H1 (cell line): ENCODE results near the gene EPX. TPM values are rescaled to one million over a fixed set of nuclear protein-coding genes. Genes with fewer than 3 reads are reported as not detected.

Experiments
- CTCF ChIA-PET: fragments of 300-600 bp; sonication (Branson Sonifier 250); formaldehyde crosslinking; loops from one replicate; lab custom pipeline; 2021; ENCODE audit not compliant: partially characterized antibody; lab: Charles Lee
- POLR2A ChIA-PET: fragments of 300-600 bp; sonication (Branson Sonifier 250); formaldehyde crosslinking; loops from one replicate; lab custom pipeline; 2021; ENCODE audit warnings: inconsistent platforms; ENCODE audit not compliant: partially characterized antibody; lab: Charles Lee
- DNase-seq, 2 experiments: peaks; one replicate each; pipeline versions ENCODE4 v3.0.0 to v3.0.0-alpha.2; 2010 to 2022; ENCODE audit warnings: low spot score in 2 of 2, low read depth in 1 of 2, mixed read lengths in 1 of 2
- FAIRE-seq: peaks from 2 replicates; lab custom pipeline; 2011; peaks lifted over from hg19 to GRCh38; lab: Jason Lieb, UNC
- H2AFZ ChIP-seq: 2 replicates; pipeline ENCODE4 v1.8.1; 2012; ENCODE audit warnings: low read length, inconsistent platforms
- H2AK5ac ChIP-seq: 2 replicates; pipeline ENCODE4 v1.6.1; 2013; ENCODE audit warnings: low read depth, low read length
- H2BK120ac ChIP-seq: replicated peaks from 2 replicates; pipeline ENCODE3; 2013; ENCODE audit warnings: low read depth, low read length, inconsistent platforms
- H2BK12ac ChIP-seq: 2 replicates; pipeline ENCODE4 v1.6.1; 2013; ENCODE audit warnings: low read depth, low read length
- H2BK15ac ChIP-seq: 2 replicates; pipeline ENCODE4 v1.6.1; 2013; ENCODE audit warnings: low read length
- H2BK20ac ChIP-seq: 2 replicates; pipeline ENCODE4 v1.6.1; 2013; ENCODE audit warnings: low read length
- H2BK5ac ChIP-seq: 2 replicates; pipeline ENCODE4 v1.6.1; 2013; ENCODE audit warnings: low read depth, low read length
- H3K14ac ChIP-seq: 2 replicates; pipeline ENCODE4 v1.6.1; 2013; ENCODE audit warnings: inconsistent platforms; ENCODE audit not compliant: insufficient read length
- H3K18ac ChIP-seq: 2 replicates; pipeline ENCODE4 v1.6.1; 2013; ENCODE audit warnings: low read length; ENCODE audit errors: extremely low read depth
- H3K23ac ChIP-seq: 2 replicates; pipeline ENCODE4 v1.6.1; 2013; ENCODE audit warnings: inconsistent platforms; ENCODE audit not compliant: insufficient read length
- H3K23me2 ChIP-seq: 2 replicates; pipeline ENCODE4 v1.6.1; 2013; ENCODE audit warnings: low read depth, low read length
- H3K27ac ChIP-seq: 2 replicates; pipeline ENCODE4 v1.6.1; 2011; ENCODE audit warnings: low read depth, low read length, inconsistent platforms
- H3K27me3 ChIP-seq, 4 experiments: replicated peaks in 1 of 4; 1 replicate in 1 of 4; 2 replicates in 3 of 4; pipeline versions ENCODE4 v1.6.1 to v1.8.1; 2011 to 2013; ENCODE audit warnings: low read length in 3 of 4, mild to moderate bottlenecking in 3 of 4, inconsistent platforms in 2 of 4, mixed read lengths in 2 of 4, moderate library complexity in 1 of 4; ENCODE audit not compliant: control insufficient read depth in 3 of 4, insufficient read depth in 3 of 4; ENCODE audit errors: extremely low read depth in 1 of 4
- H3K36me3 ChIP-seq, 4 experiments: 2 replicates each; pipeline versions ENCODE4 v1.6.1 to v1.8.1; 2011 to 2013; ENCODE audit warnings: mild to moderate bottlenecking in 4 of 4, low read length in 3 of 4, moderate library complexity in 2 of 4, control low read depth in 1 of 4, inconsistent platforms in 1 of 4; ENCODE audit not compliant: insufficient read depth in 4 of 4, control insufficient read depth in 2 of 4
- H3K4ac ChIP-seq: replicated peaks from 2 replicates; pipeline ENCODE3; 2013; ENCODE audit warnings: low read length, low read depth, mixed read lengths, inconsistent platforms; ENCODE audit not compliant: insufficient read length
- H3K4me1 ChIP-seq, 4 experiments: replicated peaks in 1 of 4; 1 replicate in 1 of 4; 2 replicates in 3 of 4; pipeline versions ENCODE4 v1.6.1 to v1.8.1; 2011 to 2013; ENCODE audit warnings: low read length in 3 of 4, inconsistent platforms in 2 of 4, mixed read lengths in 1 of 4; ENCODE audit not compliant: insufficient read depth in 4 of 4, control insufficient read depth in 3 of 4
- H3K4me2 ChIP-seq, 2 experiments: 2 replicates each; pipeline versions ENCODE4 v1.6.1 to v1.8.1; 2011 to 2013; ENCODE audit warnings: low read depth in 2 of 2, low read length in 2 of 2, control low read depth in 1 of 2, inconsistent platforms in 1 of 2, mild to moderate bottlenecking in 1 of 2; ENCODE audit not compliant: insufficient read depth in 1 of 2
- H3K4me3 ChIP-seq, 4 experiments: fragments of 200-600, 300-600 bp in 1 of 4; sonication (generic), shearing (Covaris generic), sonication (Bioruptor Twin) in 1 of 4; 2 replicates each; pipeline versions ENCODE4 v1.5.1 to v1.8.1; 2011 to 2016; ENCODE audit warnings: low read length in 4 of 4, low read depth in 3 of 4, control low read depth in 2 of 4, inconsistent platforms in 2 of 4, mild to moderate bottlenecking in 2 of 4, mixed read lengths in 1 of 4, moderate library complexity in 1 of 4; ENCODE audit not compliant: insufficient read depth in 2 of 4; ENCODE audit errors: extremely low read depth in 1 of 4
- H3K56ac ChIP-seq: replicated peaks from 2 replicates; pipeline ENCODE3; 2013; ENCODE audit warnings: low read depth, mild to moderate bottlenecking, mixed read lengths, low read length, inconsistent platforms; ENCODE audit not compliant: insufficient read length
- H3K79me1 ChIP-seq: 2 replicates; pipeline ENCODE4 v1.6.1; 2013; ENCODE audit warnings: low read depth, low read length, control low read depth
- H3K79me2 ChIP-seq, 2 experiments: 2 replicates each; pipeline versions ENCODE4 v1.6.1 to v1.8.1; 2012 to 2013; ENCODE audit warnings: low read length in 2 of 2, mild to moderate bottlenecking in 2 of 2, inconsistent platforms in 1 of 2; ENCODE audit not compliant: insufficient read depth in 2 of 2, control insufficient read depth in 1 of 2
- H3K9ac ChIP-seq, 4 experiments: replicated peaks in 1 of 4; 1 replicate in 1 of 4; 2 replicates in 3 of 4; pipeline versions ENCODE4 v1.6.1 to v1.8.1; 2011 to 2013; ENCODE audit warnings: low read depth in 3 of 4, low read length in 3 of 4, control low read depth in 2 of 4, mild to moderate bottlenecking in 2 of 4, moderate library complexity in 2 of 4, inconsistent platforms in 1 of 4; ENCODE audit errors: extremely low read depth in 1 of 4
- H3K9me3 ChIP-seq, 2 experiments: 2 replicates each; pipeline versions ENCODE4 v1.6.1 to v1.8.1; 2012 to 2013; ENCODE audit warnings: mild to moderate bottlenecking in 2 of 2, moderate library complexity in 2 of 2, control low read depth in 1 of 2, inconsistent platforms in 1 of 2, low read depth in 1 of 2, low read length in 1 of 2, mixed read lengths in 1 of 2; ENCODE audit not compliant: insufficient read depth in 2 of 2
- H4K20me1 ChIP-seq, 2 experiments: replicated peaks in 1 of 2; 2 replicates each; pipeline versions ENCODE3 to v1.8.1; 2011 to 2013; ENCODE audit warnings: inconsistent platforms in 2 of 2, low read length in 2 of 2, mild to moderate bottlenecking in 1 of 2; ENCODE audit not compliant: insufficient read depth in 2 of 2, control insufficient read depth in 1 of 2
- H4K5ac ChIP-seq: 2 replicates; pipeline ENCODE4 v1.6.1; 2013; ENCODE audit warnings: low read length, low read depth, mixed read lengths, inconsistent platforms; ENCODE audit not compliant: insufficient read length
- H4K8ac ChIP-seq: 2 replicates; pipeline ENCODE4 v1.8.0; 2013; ENCODE audit warnings: mild to moderate bottlenecking, moderate library complexity, low read length, inconsistent platforms; ENCODE audit not compliant: insufficient read depth; ENCODE audit errors: extremely low read depth
- H4K91ac ChIP-seq: replicated peaks from 2 replicates; pipeline ENCODE3; 2013; ENCODE audit warnings: low read length, mixed read lengths, inconsistent platforms; ENCODE audit not compliant: insufficient read length
- ASH2L ChIP-seq: fragments of 200-600, 300-600 bp; sonication (generic); IDR thresholded peaks from one replicate; pipeline ENCODE4 v1.7.1; 2017; ENCODE audit warnings: low read length
- CBX5 ChIP-seq: fragments of 300-800, 300-1000 bp; sonication (generic); IDR thresholded peaks from 2 replicates; pipeline ENCODE4 v1.7.1; 2016; ENCODE audit warnings: antibody characterized with exemption, low read length, low read depth
- HDAC6 ChIP-seq: IDR thresholded peaks from one replicate; pipeline ENCODE4 v1.7.1; 2012; ENCODE audit warnings: low read depth, mild to moderate bottlenecking, inconsistent platforms, low read length, moderate library complexity
- RAD21 ChIP-seq, 2 experiments: IDR thresholded peaks in 1 of 2; conservative IDR thresholded peaks in 1 of 2; 2 replicates each; pipeline ENCODE4 v1.6.1; 2011; ENCODE audit warnings: low read depth in 2 of 2, low read length in 2 of 2, improper control_type of control experiment in 1 of 2, inconsistent platforms in 1 of 2, mild to moderate bottlenecking in 1 of 2, moderate library complexity in 1 of 2
- SIN3A ChIP-seq, 2 experiments: IDR thresholded peaks in 1 of 2; conservative IDR thresholded peaks in 1 of 2; 2 replicates each; pipeline ENCODE4 v1.6.1; 2011 to 2012; ENCODE audit warnings: low read length in 2 of 2, improper control_type of control experiment in 1 of 2, low read depth in 1 of 2, mild to moderate bottlenecking in 1 of 2
- SIX5 ChIP-seq: IDR thresholded peaks from 2 replicates; pipeline ENCODE4 v1.6.1; 2011; ENCODE audit warnings: mild to moderate bottlenecking, low read depth, low read length
- SP1 ChIP-seq: IDR thresholded peaks from 2 replicates; pipeline ENCODE4 v1.6.1; 2011; ENCODE audit warnings: low read depth, low read length
- WGBS, 2 experiments: shearing (Covaris generic) in 1 of 2; methylation state at CpG; one replicate each; pipeline versions ENCODE4 v1.1.6 to v1.1.7; 2013 to 2015; ENCODE audit warnings: low lambda C conversion rate in 2 of 2, mixed read lengths in 2 of 2, inconsistent platforms in 1 of 2, low coverage in 1 of 2, missing lambda C conversion rate in 1 of 2; ENCODE audit not compliant: insufficient replicate concordance in 2 of 2, insufficient coverage in 1 of 2, insufficient read length in 1 of 2; ENCODE audit errors: extremely low coverage in 1 of 2, missing lambda C conversion rate in 1 of 2; 5-methylcytosine and 5-hydroxymethylcytosine counted together
- polyA plus RNA-seq, 7 experiments: library from polyadenylated mRNA; depleted of rRNA in 3 of 7; stranded (reverse) in 5 of 7; unstranded in 2 of 7; fragments of >200 nt in 5 of 7; fragments of 200-250 nt in 2 of 7; gene quantifications; 1 replicate in 5 of 7; 2 replicates in 1 of 7; 4 replicates in 1 of 7; pipeline versions ENCODE4 v1.2.1 to v1.2.3, GENCODE V29; 2011 to 2013; ENCODE audit warnings: missing spikeins in 2 of 7, mixed read lengths in 2 of 7
- total RNA-seq: library from RNA; stranded (reverse); fragmentation: NEBNext Ultra II Directional; extraction: Animal tissue kit (Norgen Biotek cat#: 25700); gene quantifications from 2 replicates; pipeline ENCODE4 v1.2.1, GENCODE V29; 2021
- TF ChIP-seq, protein P1 (sequence below): IDR thresholded peaks from 2 replicates; pipeline ENCODE4 v1.6.1; 2012; ENCODE audit warnings: inconsistent platforms

The EPX gene
- total and polyA plus RNA-seq, 2 of the 8 experiments (the other 6 are each of a cell fraction or from before 2014, with no cell fraction given): not detected

DNA sequence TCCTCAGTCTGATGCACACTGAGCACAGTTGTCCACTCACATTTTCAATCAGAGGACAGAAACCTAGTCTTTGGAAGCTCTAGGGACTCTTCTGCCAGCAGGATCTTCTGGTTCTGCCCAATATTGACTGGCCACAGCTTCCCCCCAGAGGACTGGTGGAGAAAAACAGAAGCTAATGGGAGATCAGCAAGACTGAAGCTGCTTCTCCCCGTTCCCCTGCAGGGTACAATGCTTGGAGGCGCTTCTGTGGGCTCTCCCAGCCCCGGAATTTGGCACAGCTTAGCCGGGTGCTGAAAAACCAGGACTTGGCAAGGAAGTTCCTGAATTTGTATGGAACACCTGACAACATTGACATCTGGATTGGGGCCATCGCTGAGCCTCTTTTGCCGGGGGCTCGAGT lies 10.3 kb downstream of the EPX start:
- no peaks in the 10 kb centered on the region for H3K27me3 ChIP-seq
- DNase-seq: no peak
- H2AK5ac ChIP-seq: no peak overlapping the region
- H2BK5ac ChIP-seq: no peak overlapping the region
- H2BK120ac ChIP-seq: no peak overlapping the region
- no peaks in the 10 kb centered on the region for H3K9me3 ChIP-seq
- ChIA-PET POLR2A (no interaction called here), CTCF (interaction anchor here (0.7 to 7.6 kb wide), 8 partner anchors 9 to 138 kb away, joined by 3 to 127 read pairs (median 3); partner anchors contain the start of gene MKS1)
- H2BK15ac ChIP-seq: no peak overlapping the region
- no peak overlapping the region for H4K5ac ChIP-seq
- peaks cover 0 to 5% (median 0%) of the 10 kb centered on the region in 4 experiments; a peak in 2 of 8 replicates for H3K36me3 ChIP-seq
- H4K8ac ChIP-seq: no peak overlapping the region
- no peak overlapping the region for H3K4me3 ChIP-seq
- no peaks in the 10 kb centered on the region for H3K23me2 ChIP-seq
- FAIRE-seq: no peak
- WGBS, 2 experiments: 83% methylated on average over 7 of the region's 7 CpGs; no CpG with 5 or more reads in 1 of the 2 experiments
- H3K23ac ChIP-seq: no peak overlapping the region
- no peak overlapping the region for H2BK12ac ChIP-seq
- no peak overlapping the region for H3K4me2 ChIP-seq
- H3K18ac ChIP-seq: no peak overlapping the region
- H4K20me1 ChIP-seq: no peaks in the 10 kb centered on the region
- no peaks in the 10 kb centered on the region for H3K79me1 ChIP-seq
- H2BK20ac ChIP-seq: no peak overlapping the region
- H3K79me2 ChIP-seq: no peaks in the 10 kb centered on the region
- H4K91ac ChIP-seq: no peak overlapping the region
- no peaks in the 10 kb centered on the region for H3K4me1 ChIP-seq
- no peak overlapping the region for H3K56ac ChIP-seq
- H3K9ac ChIP-seq: no peak overlapping the region
- no peak overlapping the region for H2AFZ ChIP-seq
- H3K14ac ChIP-seq: no peak overlapping the region
- no peak overlapping the region for H3K27ac ChIP-seq
- H3K4ac ChIP-seq: no peak overlapping the region
- TF ChIP-seq HDAC6: no peak
- no peak for TF ChIP-seq CBX5
- TF ChIP-seq SIN3A (conservative IDR thresholded peaks at IDR 0.05 in 1 of 2, IDR thresholded peaks at IDR 0.05 in 1 of 2; ENCODE audit: low read depth in 1 of 2, low read length in 2 of 2): no peak
- no peak for TF ChIP-seq ASH2L
- TF ChIP-seq SIX5: no peak
- no peak; a peak in 1 of 4 replicates for TF ChIP-seq RAD21 (IDR thresholded peaks at IDR 0.05 in 1 of 2, conservative IDR thresholded peaks at IDR 0.05 in 1 of 2; ENCODE audit: low read depth in 2 of 2, low read length in 2 of 2)
- TF ChIP-seq SP1: no peak
- TF ChIP-seq, protein P1, sequence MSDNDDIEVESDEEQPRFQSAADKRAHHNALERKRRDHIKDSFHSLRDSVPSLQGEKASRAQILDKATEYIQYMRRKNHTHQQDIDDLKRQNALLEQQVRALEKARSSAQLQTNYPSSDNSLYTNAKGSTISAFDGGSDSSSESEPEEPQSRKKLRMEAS: no peak
